HEK293 (cell line): Measurements from ENCODE around the gene CA10.
A peak's percentile ranks its signal among the peaks of the same experiment; 100 is the strongest.

Experiments used
- CTCF ChIA-PET: fragments of 350-600 bp; formaldehyde crosslinking; extraction: SDS; loops from one replicate; lab custom pipeline; 2021; ENCODE audit warnings: antibody characterized with exemption; lab: Yijun Ruan, JAX
- POLR2A ChIA-PET: fragments of 300-600 bp; formaldehyde crosslinking; extraction: SDS; loops from one replicate; lab custom pipeline; 2020; ENCODE audit warnings: antibody characterized with exemption, inconsistent platforms; lab: Yijun Ruan, JAX
- H3K27ac ChIP-seq: fragments of 200-500 bp; sonication (Bioruptor generic); 2 replicates; pipeline ENCODE4 v1.5.1; 2014; ENCODE audit warnings: low read depth, low read length, control low read depth, inconsistent platforms; ENCODE audit errors: extremely low read depth
- H3K36me3 ChIP-seq, 2 experiments: fragments of 200-500 bp in 1 of 2; sonication (Bioruptor generic) in 1 of 2; 1 replicate in 1 of 2; 2 replicates in 1 of 2; pipeline ENCODE4 v1.5.1; 2014 to 2017; ENCODE audit warnings: inconsistent platforms in 2 of 2, low read length in 2 of 2; ENCODE audit not compliant: control insufficient read depth in 2 of 2, insufficient read depth in 1 of 2
- H3K4me1 ChIP-seq: fragments of 200-500 bp; sonication (Bioruptor generic); 2 replicates; pipeline ENCODE4 v1.5.1; 2014; ENCODE audit warnings: mild to moderate bottlenecking, low read length, inconsistent platforms; ENCODE audit not compliant: control insufficient read depth, insufficient read depth
- H3K4me3 ChIP-seq: 2 replicates; pipeline ENCODE4 v1.5.1; 2011; ENCODE audit warnings: low read depth, mild to moderate bottlenecking, control low read depth, low read length, moderate library complexity
- H3K9me3 ChIP-seq: fragments of 200-500 bp; sonication (Bioruptor generic); 2 replicates; pipeline ENCODE4 v1.5.1; 2014; ENCODE audit warnings: low read depth, low read length, inconsistent platforms; ENCODE audit not compliant: control insufficient read depth, insufficient read depth
- EGR2 ChIP-seq: fragments of 450-650 bp; formaldehyde crosslinking; IDR thresholded peaks from 2 replicates; pipeline ENCODE4 v1.5.1; 2016; ENCODE audit warnings: low read depth, missing biosample characterization, missing genetic modification characterization
- KLF9 ChIP-seq: fragments of 450-650 bp; formaldehyde crosslinking; IDR thresholded peaks from 2 replicates; pipeline ENCODE4 v1.5.1; 2016; ENCODE audit warnings: missing biosample characterization, missing genetic modification characterization, low read depth
- SP2 ChIP-seq: fragments of 450-650 bp; formaldehyde crosslinking; IDR thresholded peaks from 2 replicates; pipeline ENCODE4 v1.5.1; 2016; ENCODE audit warnings: missing biosample characterization, missing genetic modification characterization
- ZBTB21 ChIP-seq: fragments of 450-650 bp; formaldehyde crosslinking; IDR thresholded peaks from 2 replicates; pipeline ENCODE4 v1.5.1; 2017; ENCODE audit warnings: missing biosample characterization, missing genetic modification characterization
- ZFHX2 ChIP-seq: fragments of 450-650 bp; formaldehyde crosslinking; conservative IDR thresholded peaks from 2 replicates; pipeline ENCODE4 v1.5.1; 2016; ENCODE audit warnings: missing biosample characterization, missing genetic modification characterization
- ZNF112 ChIP-seq: fragments of 450-650 bp; formaldehyde crosslinking; IDR thresholded peaks from 2 replicates; pipeline ENCODE4 v1.5.0; 2017; ENCODE audit warnings: missing biosample characterization, missing genetic modification characterization
- ZNF16 ChIP-seq: fragments of 450-650 bp; formaldehyde crosslinking; IDR thresholded peaks from 2 replicates; pipeline ENCODE4 v1.5.1; 2016; ENCODE audit warnings: low read depth, missing biosample characterization, missing genetic modification characterization
- ZNF175 ChIP-seq: fragments of 450-650 bp; formaldehyde crosslinking; IDR thresholded peaks from 2 replicates; pipeline ENCODE4 v1.5.1; 2016; ENCODE audit warnings: missing biosample characterization, missing genetic modification characterization
- ZNF433 ChIP-seq: fragments of 450-650 bp; formaldehyde crosslinking; IDR thresholded peaks from 2 replicates; pipeline ENCODE4 v1.5.1; 2016; ENCODE audit warnings: missing biosample characterization, missing genetic modification characterization, low read depth
- ZNF514 ChIP-seq: fragments of 450-650 bp; formaldehyde crosslinking; IDR thresholded peaks from 2 replicates; pipeline ENCODE4 v1.5.1; 2016; ENCODE audit warnings: missing biosample characterization, missing genetic modification characterization
- ZNF660 ChIP-seq: fragments of 450-650 bp; IDR thresholded peaks from 2 replicates; pipeline ENCODE4 v1.5.1; 2018; ENCODE audit warnings: missing biosample characterization, mild to moderate bottlenecking, missing genetic modification characterization
- TF ChIP-seq, protein P1 (sequence below): fragments of 450-650 bp; formaldehyde crosslinking; IDR thresholded peaks from 2 replicates; pipeline ENCODE4 v1.5.1; 2016; ENCODE audit warnings: missing biosample characterization, missing genetic modification characterization
- TF ChIP-seq, protein P2 (sequence below): fragments of 450-650 bp; formaldehyde crosslinking; IDR thresholded peaks from 2 replicates; pipeline ENCODE4; 2016; ENCODE audit warnings: missing biosample characterization, missing genetic modification characterization
- TF ChIP-seq, protein P3 (sequence below): fragments of 450-650 bp; formaldehyde crosslinking; IDR thresholded peaks from 2 replicates; pipeline ENCODE4 v1.5.1; 2016; ENCODE audit warnings: missing biosample characterization, missing genetic modification characterization
- TF ChIP-seq, protein P4 (sequence below): fragments of 450-650 bp; formaldehyde crosslinking; IDR thresholded peaks from 2 replicates; pipeline ENCODE4 v1.5.1; 2016; ENCODE audit warnings: missing biosample characterization, missing genetic modification characterization
- TF ChIP-seq, protein P5 (sequence below): fragments of 450-650 bp; formaldehyde crosslinking; IDR thresholded peaks from 2 replicates; pipeline ENCODE4 v1.5.1; 2016; ENCODE audit warnings: missing biosample characterization, missing genetic modification characterization
- TF ChIP-seq, protein P6 (sequence below): fragments of 450-650 bp; formaldehyde crosslinking; conservative IDR thresholded peaks from 2 replicates; pipeline ENCODE4 v1.5.1; 2016; ENCODE audit warnings: low read depth, missing biosample characterization, missing genetic modification characterization

The CA10 gene

DNA sequence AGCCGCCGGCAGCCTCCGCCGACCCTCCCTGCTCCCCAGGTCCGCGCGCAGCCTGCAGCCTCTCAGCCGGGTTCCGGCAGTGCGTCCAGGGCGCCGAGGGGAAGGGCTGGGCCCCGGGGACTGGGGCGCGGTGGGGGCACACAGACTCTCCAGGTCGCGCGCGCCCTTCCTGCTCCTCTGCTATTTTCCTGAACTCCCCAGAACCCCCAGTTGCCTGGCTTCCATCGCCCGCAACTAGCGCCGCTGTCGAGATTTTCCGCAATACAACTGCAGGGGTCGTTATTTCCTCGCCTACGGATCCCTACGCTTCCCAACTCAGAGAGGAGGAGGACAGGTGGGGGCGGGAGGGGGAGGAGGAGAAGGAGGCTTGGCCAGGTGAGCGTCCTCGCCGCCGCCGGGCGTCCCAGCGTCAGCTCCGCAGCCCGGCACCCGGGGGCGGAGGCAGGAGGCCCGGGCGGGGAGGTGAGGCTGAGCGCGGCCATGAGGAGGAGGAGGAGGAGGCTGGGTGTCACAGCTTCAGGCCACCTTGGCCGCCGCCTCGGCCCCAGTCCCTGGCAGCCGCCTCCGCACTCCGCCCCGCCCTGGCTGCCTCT, at the start of gene CA10:
Gene CA10 (minus strand): TSS at position 265 of the 593 bp plus-strand sequence.
- ChIA-PET POLR2A (no interaction called here), CTCF (interaction anchor here (0.5 kb wide), 1 partner anchor 1038 kb away, joined by 4 read pairs; no protein-coding TSS in a partner anchor)
- Histone ChIP-seq H3K4me1 (no peaks in the 10 kb centered on the region), H3K9me3 (no peaks in the 10 kb centered on the region), H3K36me3 (no peaks in the 10 kb centered on the region), H3K27ac (no peak within 1 kb of the TSS; the same call in 1 of the 2 replicates), H3K4me3 (peak within 1 kb of the TSS; percentile 33)
- TF ChIP-seq ZNF112 (tag by site-specific recombination) (no peak), ZFHX2 (tag by site-specific recombination) (peak; percentile 63; the same call in 1 of the 2 replicates), KLF9 (tag by site-specific recombination) (no peak), EGR2 (tag by site-specific recombination) (0 out of 2 replicates have a peak, but pooled peaks have one; percentile 14)

DNA sequence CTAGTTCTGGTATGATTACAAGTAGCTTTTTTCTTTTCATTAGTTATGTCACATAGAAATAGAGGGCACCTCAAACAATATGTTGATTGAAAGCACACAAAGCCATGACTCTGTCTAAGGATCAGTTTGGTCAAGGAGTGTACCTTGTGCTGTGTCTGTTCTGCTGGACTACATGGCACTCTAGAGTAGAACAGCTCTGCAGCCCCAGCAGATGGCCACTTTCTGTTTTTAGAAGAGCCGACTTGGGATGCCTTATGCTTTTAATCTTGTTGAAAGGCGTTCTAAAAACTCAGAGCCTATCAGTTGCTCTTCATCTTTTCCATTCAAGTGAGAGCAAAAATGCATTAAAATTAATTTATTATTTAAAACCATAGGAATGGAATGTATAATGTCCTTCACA, 49.3 kb upstream of the CA10 start:
- H3K9me3 ChIP-seq, result no peaks in the 10 kb centered on the region
- CTCF ChIA-PET, result interaction anchor here (0.6 kb wide), 3 partner anchors 76 to 836 kb away, joined by 3 to 4 read pairs (median 3); no protein-coding TSS in a partner anchor
- H3K4me3 ChIP-seq, result no peak overlapping the region
- POLR2A ChIA-PET, result no interaction called here
- H3K36me3 ChIP-seq, result no peaks in the 10 kb centered on the region
- no peak overlapping the region for H3K27ac ChIP-seq
- H3K4me1 ChIP-seq, result no peaks in the 10 kb centered on the region
- TF ChIP-seq ZNF660 (tag by site-specific recombination) (no peak), ZNF175 (no peak), SP2 (tag by site-specific recombination) (no peak), ZBTB21 (tag by site-specific recombination) (no peak), ZNF16 (tag by site-specific recombination) (no peak), ZNF433 (tag by site-specific recombination) (no peak), ZNF514 (tag by site-specific recombination) (no peak)
- TF ChIP-seq, protein P1, sequence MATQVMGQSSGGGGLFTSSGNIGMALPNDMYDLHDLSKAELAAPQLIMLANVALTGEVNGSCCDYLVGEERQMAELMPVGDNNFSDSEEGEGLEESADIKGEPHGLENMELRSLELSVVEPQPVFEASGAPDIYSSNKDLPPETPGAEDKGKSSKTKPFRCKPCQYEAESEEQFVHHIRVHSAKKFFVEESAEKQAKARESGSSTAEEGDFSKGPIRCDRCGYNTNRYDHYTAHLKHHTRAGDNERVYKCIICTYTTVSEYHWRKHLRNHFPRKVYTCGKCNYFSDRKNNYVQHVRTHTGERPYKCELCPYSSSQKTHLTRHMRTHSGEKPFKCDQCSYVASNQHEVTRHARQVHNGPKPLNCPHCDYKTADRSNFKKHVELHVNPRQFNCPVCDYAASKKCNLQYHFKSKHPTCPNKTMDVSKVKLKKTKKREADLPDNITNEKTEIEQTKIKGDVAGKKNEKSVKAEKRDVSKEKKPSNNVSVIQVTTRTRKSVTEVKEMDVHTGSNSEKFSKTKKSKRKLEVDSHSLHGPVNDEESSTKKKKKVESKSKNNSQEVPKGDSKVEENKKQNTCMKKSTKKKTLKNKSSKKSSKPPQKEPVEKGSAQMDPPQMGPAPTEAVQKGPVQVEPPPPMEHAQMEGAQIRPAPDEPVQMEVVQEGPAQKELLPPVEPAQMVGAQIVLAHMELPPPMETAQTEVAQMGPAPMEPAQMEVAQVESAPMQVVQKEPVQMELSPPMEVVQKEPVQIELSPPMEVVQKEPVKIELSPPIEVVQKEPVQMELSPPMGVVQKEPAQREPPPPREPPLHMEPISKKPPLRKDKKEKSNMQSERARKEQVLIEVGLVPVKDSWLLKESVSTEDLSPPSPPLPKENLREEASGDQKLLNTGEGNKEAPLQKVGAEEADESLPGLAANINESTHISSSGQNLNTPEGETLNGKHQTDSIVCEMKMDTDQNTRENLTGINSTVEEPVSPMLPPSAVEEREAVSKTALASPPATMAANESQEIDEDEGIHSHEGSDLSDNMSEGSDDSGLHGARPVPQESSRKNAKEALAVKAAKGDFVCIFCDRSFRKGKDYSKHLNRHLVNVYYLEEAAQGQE (tag by site-specific recombination), result no peak
- TF ChIP-seq, protein P2, sequence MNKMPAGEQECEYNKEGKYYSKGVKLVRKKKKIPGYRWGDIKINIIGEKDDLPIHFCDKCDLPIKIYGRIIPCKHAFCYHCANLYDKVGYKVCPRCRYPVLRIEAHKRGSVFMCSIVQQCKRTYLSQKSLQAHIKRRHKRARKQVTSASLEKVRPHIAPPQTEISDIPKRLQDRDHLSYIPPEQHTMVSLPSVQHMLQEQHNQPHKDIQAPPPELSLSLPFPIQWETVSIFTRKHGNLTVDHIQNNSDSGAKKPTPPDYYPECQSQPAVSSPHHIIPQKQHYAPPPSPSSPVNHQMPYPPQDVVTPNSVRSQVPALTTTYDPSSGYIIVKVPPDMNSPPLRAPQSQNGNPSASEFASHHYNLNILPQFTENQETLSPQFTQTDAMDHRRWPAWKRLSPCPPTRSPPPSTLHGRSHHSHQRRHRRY (tag by site-specific recombination), result no peak
- TF ChIP-seq, protein P3, sequence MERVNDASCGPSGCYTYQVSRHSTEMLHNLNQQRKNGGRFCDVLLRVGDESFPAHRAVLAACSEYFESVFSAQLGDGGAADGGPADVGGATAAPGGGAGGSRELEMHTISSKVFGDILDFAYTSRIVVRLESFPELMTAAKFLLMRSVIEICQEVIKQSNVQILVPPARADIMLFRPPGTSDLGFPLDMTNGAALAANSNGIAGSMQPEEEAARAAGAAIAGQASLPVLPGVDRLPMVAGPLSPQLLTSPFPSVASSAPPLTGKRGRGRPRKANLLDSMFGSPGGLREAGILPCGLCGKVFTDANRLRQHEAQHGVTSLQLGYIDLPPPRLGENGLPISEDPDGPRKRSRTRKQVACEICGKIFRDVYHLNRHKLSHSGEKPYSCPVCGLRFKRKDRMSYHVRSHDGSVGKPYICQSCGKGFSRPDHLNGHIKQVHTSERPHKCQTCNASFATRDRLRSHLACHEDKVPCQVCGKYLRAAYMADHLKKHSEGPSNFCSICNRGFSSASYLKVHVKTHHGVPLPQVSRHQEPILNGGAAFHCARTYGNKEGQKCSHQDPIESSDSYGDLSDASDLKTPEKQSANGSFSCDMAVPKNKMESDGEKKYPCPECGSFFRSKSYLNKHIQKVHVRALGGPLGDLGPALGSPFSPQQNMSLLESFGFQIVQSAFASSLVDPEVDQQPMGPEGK (tag by site-specific recombination), result no peak
- TF ChIP-seq, protein P4, sequence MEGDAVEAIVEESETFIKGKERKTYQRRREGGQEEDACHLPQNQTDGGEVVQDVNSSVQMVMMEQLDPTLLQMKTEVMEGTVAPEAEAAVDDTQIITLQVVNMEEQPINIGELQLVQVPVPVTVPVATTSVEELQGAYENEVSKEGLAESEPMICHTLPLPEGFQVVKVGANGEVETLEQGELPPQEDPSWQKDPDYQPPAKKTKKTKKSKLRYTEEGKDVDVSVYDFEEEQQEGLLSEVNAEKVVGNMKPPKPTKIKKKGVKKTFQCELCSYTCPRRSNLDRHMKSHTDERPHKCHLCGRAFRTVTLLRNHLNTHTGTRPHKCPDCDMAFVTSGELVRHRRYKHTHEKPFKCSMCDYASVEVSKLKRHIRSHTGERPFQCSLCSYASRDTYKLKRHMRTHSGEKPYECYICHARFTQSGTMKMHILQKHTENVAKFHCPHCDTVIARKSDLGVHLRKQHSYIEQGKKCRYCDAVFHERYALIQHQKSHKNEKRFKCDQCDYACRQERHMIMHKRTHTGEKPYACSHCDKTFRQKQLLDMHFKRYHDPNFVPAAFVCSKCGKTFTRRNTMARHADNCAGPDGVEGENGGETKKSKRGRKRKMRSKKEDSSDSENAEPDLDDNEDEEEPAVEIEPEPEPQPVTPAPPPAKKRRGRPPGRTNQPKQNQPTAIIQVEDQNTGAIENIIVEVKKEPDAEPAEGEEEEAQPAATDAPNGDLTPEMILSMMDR, result no peak
- TF ChIP-seq, protein P5, sequence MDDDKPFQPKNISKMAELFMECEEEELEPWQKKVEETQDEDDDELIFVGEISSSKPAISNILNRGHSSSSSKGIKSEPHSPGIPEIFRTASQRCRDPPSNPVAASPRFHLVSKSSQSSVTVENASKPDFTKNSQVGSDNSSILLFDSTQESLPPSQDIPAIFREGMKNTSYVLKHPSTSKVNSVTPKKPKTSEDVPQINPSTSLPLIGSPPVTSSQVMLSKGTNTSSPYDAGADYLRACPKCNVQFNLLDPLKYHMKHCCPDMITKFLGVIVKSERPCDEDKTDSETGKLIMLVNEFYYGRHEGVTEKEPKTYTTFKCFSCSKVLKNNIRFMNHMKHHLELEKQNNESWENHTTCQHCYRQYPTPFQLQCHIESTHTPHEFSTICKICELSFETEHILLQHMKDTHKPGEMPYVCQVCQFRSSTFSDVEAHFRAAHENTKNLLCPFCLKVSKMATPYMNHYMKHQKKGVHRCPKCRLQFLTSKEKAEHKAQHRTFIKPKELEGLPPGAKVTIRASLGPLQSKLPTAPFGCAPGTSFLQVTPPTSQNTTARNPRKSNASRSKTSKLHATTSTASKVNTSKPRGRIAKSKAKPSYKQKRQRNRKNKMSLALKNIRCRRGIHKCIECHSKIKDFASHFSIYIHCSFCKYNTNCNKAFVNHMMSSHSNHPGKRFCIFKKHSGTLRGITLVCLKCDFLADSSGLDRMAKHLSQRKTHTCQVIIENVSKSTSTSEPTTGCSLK (tag by site-specific recombination), result no peak
- TF ChIP-seq, protein P6, sequence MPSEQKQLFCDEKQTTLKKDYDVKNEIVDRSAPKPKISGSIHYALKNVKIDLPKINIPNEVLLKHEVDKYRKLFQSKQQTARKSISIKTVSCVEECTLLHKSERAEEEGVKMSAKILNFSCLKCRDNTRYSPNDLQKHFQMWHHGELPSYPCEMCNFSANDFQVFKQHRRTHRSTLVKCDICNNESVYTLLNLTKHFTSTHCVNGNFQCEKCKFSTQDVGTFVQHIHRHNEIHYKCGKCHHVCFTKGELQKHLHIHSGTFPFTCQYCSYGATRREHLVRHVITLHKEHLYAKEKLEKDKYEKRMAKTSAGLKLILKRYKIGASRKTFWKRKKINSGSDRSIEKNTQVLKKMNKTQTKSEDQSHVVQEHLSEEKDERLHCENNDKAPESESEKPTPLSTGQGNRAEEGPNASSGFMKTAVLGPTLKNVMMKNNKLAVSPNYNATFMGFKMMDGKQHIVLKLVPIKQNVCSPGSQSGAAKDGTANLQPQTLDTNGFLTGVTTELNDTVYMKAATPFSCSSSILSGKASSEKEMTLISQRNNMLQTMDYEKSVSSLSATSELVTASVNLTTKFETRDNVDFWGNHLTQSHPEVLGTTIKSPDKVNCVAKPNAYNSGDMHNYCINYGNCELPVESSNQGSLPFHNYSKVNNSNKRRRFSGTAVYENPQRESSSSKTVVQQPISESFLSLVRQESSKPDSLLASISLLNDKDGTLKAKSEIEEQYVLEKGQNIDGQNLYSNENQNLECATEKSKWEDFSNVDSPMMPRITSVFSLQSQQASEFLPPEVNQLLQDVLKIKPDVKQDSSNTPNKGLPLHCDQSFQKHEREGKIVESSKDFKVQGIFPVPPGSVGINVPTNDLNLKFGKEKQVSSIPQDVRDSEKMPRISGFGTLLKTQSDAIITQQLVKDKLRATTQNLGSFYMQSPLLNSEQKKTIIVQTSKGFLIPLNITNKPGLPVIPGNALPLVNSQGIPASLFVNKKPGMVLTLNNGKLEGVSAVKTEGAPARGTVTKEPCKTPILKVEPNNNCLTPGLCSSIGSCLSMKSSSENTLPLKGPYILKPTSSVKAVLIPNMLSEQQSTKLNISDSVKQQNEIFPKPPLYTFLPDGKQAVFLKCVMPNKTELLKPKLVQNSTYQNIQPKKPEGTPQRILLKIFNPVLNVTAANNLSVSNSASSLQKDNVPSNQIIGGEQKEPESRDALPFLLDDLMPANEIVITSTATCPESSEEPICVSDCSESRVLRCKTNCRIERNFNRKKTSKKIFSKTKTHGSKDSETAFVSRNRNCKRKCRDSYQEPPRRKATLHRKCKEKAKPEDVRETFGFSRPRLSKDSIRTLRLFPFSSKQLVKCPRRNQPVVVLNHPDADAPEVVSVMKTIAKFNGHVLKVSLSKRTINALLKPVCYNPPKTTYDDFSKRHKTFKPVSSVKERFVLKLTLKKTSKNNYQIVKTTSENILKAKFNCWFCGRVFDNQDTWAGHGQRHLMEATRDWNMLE, result no peak
